SU-DHL-6 (cell line): Measurements from ENCODE around the gene GRIK3.

Source experiments
- EZH2phosphoT487 ChIP-seq: fragments of 200-600 bp; sonication (generic), shearing (Covaris generic); conservative IDR thresholded peaks from 2 replicates; pipeline ENCODE4 v1.6.1; 2018; ENCODE audit warnings: mild to moderate bottlenecking, antibody characterized with exemption, low read length, moderate library complexity, mixed read lengths
- TF ChIP-seq, protein P1 (sequence below): fragments of 200-600 bp; sonication (generic); IDR thresholded peaks from one replicate; pipeline ENCODE4 v1.5.1; 2017; ENCODE audit warnings: antibody characterized with exemption, mild to moderate bottlenecking, low read length, moderate library complexity; ENCODE audit not compliant: insufficient read depth, poor library complexity, severe bottlenecking

DNA sequence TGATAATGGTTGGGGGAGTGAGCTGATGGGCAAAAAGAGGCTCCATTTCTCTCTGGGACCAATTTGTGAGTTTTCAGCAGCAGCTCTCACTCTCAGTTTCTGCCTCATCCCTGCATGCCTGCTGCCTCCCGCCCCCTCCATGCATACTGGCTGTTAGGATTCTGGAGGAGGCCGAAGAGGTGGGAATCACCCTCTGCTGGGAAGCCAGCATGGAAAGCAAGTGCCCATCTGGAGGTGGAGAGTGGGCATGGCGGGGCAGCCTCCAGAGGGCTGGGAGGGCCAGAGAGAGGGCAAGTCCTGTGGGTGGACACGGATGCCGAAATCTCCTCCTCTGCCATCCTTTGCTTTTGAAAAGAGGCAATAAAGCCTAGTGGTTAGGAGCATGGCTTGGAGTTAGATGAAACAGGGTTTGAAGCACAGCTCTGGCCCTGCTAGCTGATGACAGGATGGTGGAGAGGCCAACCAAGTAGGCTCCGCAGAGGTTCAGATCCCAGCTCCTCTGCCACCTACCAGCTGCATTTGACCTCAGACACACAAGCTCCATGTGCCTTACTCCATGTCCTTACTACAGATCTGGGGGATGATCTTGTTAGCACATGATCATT, 113.4 kb downstream of the GRIK3 start:
- TF ChIP-seq, protein P1, sequence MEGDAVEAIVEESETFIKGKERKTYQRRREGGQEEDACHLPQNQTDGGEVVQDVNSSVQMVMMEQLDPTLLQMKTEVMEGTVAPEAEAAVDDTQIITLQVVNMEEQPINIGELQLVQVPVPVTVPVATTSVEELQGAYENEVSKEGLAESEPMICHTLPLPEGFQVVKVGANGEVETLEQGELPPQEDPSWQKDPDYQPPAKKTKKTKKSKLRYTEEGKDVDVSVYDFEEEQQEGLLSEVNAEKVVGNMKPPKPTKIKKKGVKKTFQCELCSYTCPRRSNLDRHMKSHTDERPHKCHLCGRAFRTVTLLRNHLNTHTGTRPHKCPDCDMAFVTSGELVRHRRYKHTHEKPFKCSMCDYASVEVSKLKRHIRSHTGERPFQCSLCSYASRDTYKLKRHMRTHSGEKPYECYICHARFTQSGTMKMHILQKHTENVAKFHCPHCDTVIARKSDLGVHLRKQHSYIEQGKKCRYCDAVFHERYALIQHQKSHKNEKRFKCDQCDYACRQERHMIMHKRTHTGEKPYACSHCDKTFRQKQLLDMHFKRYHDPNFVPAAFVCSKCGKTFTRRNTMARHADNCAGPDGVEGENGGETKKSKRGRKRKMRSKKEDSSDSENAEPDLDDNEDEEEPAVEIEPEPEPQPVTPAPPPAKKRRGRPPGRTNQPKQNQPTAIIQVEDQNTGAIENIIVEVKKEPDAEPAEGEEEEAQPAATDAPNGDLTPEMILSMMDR = no peak
- no peak for TF ChIP-seq EZH2phosphoT487
